Tibial artery (tissue), 4 donors: ENCODE data around the gene PLK5.

Experiments
- DNase-seq, 2 donors: peaks; one replicate each; pipeline ENCODE4 v3.0.0-alpha.2; 2019
- H3K27ac ChIP-seq, 2 donors: fragments of 200-600 bp; sonication (generic) in 1 of 2; 1 replicate in 1 of 2; 2 replicates in 1 of 2; pipeline ENCODE4 v1.5.1; 2018 to 2019; ENCODE audit warnings: mild to moderate bottlenecking in 1 of 2
- H3K27me3 ChIP-seq, 2 donors: fragments of 200-600 bp; sonication (generic) in 1 of 2; one replicate each; pipeline versions ENCODE4 v1.5.1 to v1.6.0; 2016 to 2019
- H3K36me3 ChIP-seq, 3 donors: fragments of 200-600 bp; sonication (generic) in 2 of 3; one replicate each; pipeline ENCODE4 v1.5.1; 2016 to 2019; ENCODE audit warnings: mild to moderate bottlenecking in 2 of 3
- H3K4me1 ChIP-seq, 4 donors: fragments of 200-600 bp; sonication (generic) in 2 of 4; 1 replicate in 3 of 4; 2 replicates in 1 of 4; pipeline ENCODE4 v1.5.1; 2016 to 2019
- H3K4me3 ChIP-seq, 2 donors: fragments of 200-600 bp; sonication (generic) in 1 of 2; 1 replicate in 1 of 2; 2 replicates in 1 of 2; pipeline ENCODE4 v1.5.1; 2018 to 2019; ENCODE audit warnings: mild to moderate bottlenecking in 2 of 2
- H3K9me3 ChIP-seq, 3 donors: fragments of 200-600 bp; sonication (generic) in 1 of 3; one replicate each; pipeline ENCODE4 v1.5.1; 2016 to 2019
- CTCF ChIP-seq, 2 experiments: fragments of 200-600 bp in 1 of 2; fragments of 450-650 bp in 1 of 2; IDR thresholded peaks; one replicate each; pipeline ENCODE4 v1.5.1; 2017 to 2019; ENCODE audit warnings: antibody characterized with exemption in 2 of 2, mild to moderate bottlenecking in 1 of 2, moderate library complexity in 1 of 2
- intact Hi-C: fragments of 100-400 bp; cut with DNase I; formaldehyde crosslinking; loops from one replicate; pipeline ENCODE4 v1.15.0; 2023; ENCODE audit warnings: low total_unique reads

PLK5 gene

DNA sequence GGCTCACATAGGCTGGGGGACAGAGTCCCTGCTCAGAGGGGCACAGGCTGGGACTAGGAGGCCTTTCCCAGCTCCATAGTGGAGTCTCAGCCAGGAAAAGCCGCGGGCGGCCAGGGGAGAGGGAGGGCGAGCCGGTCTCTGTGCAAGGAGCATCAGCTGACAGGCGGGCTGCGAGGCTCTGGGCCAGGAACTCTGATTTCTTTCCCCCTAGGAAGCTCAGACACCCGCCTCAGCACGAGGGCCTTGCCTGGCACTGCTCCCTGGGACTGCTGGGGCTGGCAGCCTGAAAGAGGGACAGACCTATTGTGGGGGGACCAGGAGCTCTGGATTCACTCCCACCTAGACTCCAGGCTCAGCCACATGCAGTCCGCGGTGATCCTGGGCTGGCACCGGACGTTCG is 2.2 kb upstream of the PLK5 start:
- intact Hi-C loops, result no loop called here
- DNase-seq, result no peak
- H3K27ac ChIP-seq, result no peak overlapping the region
- H3K27me3 ChIP-seq, result peaks cover 0 to 65% of the 10 kb centered on the region in 2 donors
- H3K4me1 ChIP-seq, result peaks cover 0 to 9% (median 7%) of the 10 kb centered on the region in 4 donors
- no peak for TF ChIP-seq CTCF (IDR thresholded peaks at IDR 0.05)
- H3K9me3 ChIP-seq, result no peaks in the 10 kb centered on the region
- H3K4me3 ChIP-seq, result no peak overlapping the region
- H3K36me3 ChIP-seq, result no peaks in the 10 kb centered on the region

GRCh38 chr19:1522061-1522460 is 1.8 kb upstream of the PLK5 start:
- no peak for TF ChIP-seq CTCF (IDR thresholded peaks at IDR 0.05)
- no peaks in the 10 kb centered on the region for H3K36me3 ChIP-seq
- no peaks in the 10 kb centered on the region for H3K9me3 ChIP-seq
- peaks cover 0 to 69% of the 10 kb centered on the region in 2 donors for H3K27me3 ChIP-seq
- DNase-seq, result no peak
- no peak overlapping the region for H3K27ac ChIP-seq
- intact Hi-C loops, result no loop called here
- H3K4me1 ChIP-seq, result peaks cover 0 to 9% (median 7%) of the 10 kb centered on the region in 4 donors
- H3K4me3 ChIP-seq, result no peak overlapping the region

- intact Hi-C loops, result no loop called here
- no peak for DNase-seq
- no peak overlapping the region for H3K4me3 ChIP-seq
- peaks cover 0 to 9% (median 7%) of the 10 kb centered on the region in 4 donors for H3K4me1 ChIP-seq
- H3K27ac ChIP-seq, result no peak overlapping the region
- no peak for TF ChIP-seq CTCF (IDR thresholded peaks at IDR 0.05)
- H3K9me3 ChIP-seq, result no peaks in the 10 kb centered on the region
- H3K36me3 ChIP-seq, result no peaks in the 10 kb centered on the region
- H3K27me3 ChIP-seq, result peaks cover 0 to 77% of the 10 kb centered on the region in 2 donors
These were observed 1.0 kb upstream of the PLK5 start for GRCh38 chr19:1522838-1523237.

DNA sequence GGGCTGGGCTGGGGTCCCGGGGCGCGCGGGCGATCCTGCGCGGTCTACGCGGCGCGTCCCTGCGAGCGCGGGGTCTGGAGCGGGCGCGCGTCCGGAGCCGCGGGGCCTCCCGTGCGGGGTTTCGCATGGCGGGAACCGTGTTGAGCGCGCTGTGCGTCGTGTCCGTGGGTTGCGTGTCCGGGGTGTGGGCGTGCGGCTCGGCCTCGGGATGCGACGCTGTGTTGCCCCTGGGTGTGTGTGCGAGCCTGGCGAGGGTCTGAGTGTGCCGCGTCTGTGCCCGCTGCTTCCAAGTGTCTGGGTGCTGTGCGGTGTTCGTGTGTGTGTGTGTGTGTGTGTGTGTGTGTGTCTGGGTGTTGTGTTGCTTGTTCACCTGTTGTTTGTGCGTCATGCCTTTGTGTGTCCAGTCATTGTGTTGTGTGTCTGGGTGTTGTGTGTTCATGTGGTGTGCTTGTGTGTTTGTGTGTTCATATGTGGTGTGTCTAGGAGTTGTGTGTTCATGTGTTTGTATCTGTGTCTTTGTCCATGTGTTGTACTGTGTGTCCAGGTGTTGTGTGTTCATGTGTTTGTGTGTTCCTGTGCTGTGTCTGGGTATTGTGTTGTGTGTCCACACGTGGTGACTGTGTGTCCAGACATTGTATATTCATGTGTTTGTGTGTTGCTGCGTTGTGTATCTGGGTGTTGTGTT is 552 bp downstream of the PLK5 start:
- no peak for TF ChIP-seq CTCF (IDR thresholded peaks at IDR 0.05)
- H3K4me1 ChIP-seq, result peaks cover 0 to 9% (median 7%) of the 10 kb centered on the region in 4 donors
- DNase-seq, result no peak
- no peaks in the 10 kb centered on the region for H3K36me3 ChIP-seq
- H3K27me3 ChIP-seq, result peaks cover 0 to 81% of the 10 kb centered on the region in 2 donors
- H3K27ac ChIP-seq, result no peak overlapping the region
- intact Hi-C loops, result no loop called here
- no peak overlapping the region for H3K4me3 ChIP-seq
- H3K9me3 ChIP-seq, result no peaks in the 10 kb centered on the region

DNA sequence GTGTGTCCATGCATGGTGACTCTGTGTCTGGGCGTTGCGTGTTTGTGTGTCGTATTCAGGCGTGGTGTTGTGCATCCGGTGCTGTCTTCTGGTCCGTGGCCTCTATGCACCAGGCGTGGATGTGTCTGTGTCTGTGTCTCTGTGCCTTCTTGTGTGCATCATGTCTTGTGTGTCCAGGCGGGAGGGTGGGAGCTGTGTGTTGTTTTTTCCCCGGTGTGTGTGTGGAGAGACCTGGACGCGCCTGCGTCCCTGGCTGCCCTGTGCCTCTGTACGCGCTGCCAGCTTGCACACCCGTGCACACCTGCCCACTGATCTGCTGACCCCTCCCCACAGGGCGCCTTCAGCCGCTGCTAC is 1.1 kb downstream of the PLK5 start:
- peaks cover 0 to 83% of the 10 kb centered on the region in 2 donors for H3K27me3 ChIP-seq
- no peak for DNase-seq
- intact Hi-C loops, result no loop called here

More for the DNA sequence above, 1.1 kb downstream of the PLK5 start:
- no peak overlapping the region for H3K4me3 ChIP-seq
- H3K9me3 ChIP-seq, result no peaks in the 10 kb centered on the region
- no peak for TF ChIP-seq CTCF (IDR thresholded peaks at IDR 0.05)
- no peaks in the 10 kb centered on the region for H3K36me3 ChIP-seq
- peaks cover 0 to 9% (median 7%) of the 10 kb centered on the region in 4 donors for H3K4me1 ChIP-seq
- no peak overlapping the region for H3K27ac ChIP-seq
